H9 (cell line): ENCODE data around the gene CRY2. TPM values are rescaled to one million over a fixed set of nuclear protein-coding genes. Genes with fewer than 3 reads are reported as not detected.

Source experiments
- DNase-seq: peaks from one replicate; pipeline ENCODE4 v3.0.0-alpha.2; 2017
- H2AFZ ChIP-seq: one replicate; pipeline ENCODE4 v1.6.1; 2013; ENCODE audit warnings: mild to moderate bottlenecking, low read length, control low read depth, moderate library complexity
- H2AK5ac ChIP-seq: 2 replicates; pipeline ENCODE4 v1.6.1; 2013; ENCODE audit warnings: low read length, control low read depth, mixed read lengths; ENCODE audit not compliant: insufficient read length
- H2BK120ac ChIP-seq: one replicate; pipeline ENCODE4 v1.6.1; 2013; ENCODE audit warnings: low read depth, mild to moderate bottlenecking, low read length, control low read depth, inconsistent platforms; ENCODE audit not compliant: poor library complexity, severe bottlenecking
- H2BK12ac ChIP-seq: 2 replicates; pipeline ENCODE4 v1.6.1; 2013; ENCODE audit warnings: low read length, control low read depth, mixed read lengths, low read depth; ENCODE audit not compliant: insufficient read length
- H2BK15ac ChIP-seq: 2 replicates; pipeline ENCODE4 v1.6.1; 2013; ENCODE audit warnings: low read depth, low read length, control low read depth
- H2BK20ac ChIP-seq: one replicate; pipeline ENCODE4 v1.6.1; 2013; ENCODE audit warnings: low read depth, mild to moderate bottlenecking, low read length, control low read depth, inconsistent platforms; ENCODE audit not compliant: poor library complexity, severe bottlenecking
- H2BK5ac ChIP-seq: 2 replicates; pipeline ENCODE4 v1.6.1; 2013; ENCODE audit warnings: low read length, control low read depth, mixed read lengths; ENCODE audit not compliant: insufficient read length
- H3K14ac ChIP-seq: 2 replicates; pipeline ENCODE4 v1.6.1; 2013; ENCODE audit warnings: low read length, control low read depth; ENCODE audit not compliant: insufficient read depth
- H3K18ac ChIP-seq: 2 replicates; pipeline ENCODE4 v1.6.1; 2013; ENCODE audit warnings: low read depth, mild to moderate bottlenecking, mixed read lengths, low read length, control low read depth; ENCODE audit not compliant: insufficient read length
- H3K23ac ChIP-seq: 2 replicates; pipeline ENCODE4 v1.6.1; 2013; ENCODE audit warnings: low read length, control low read depth, mixed read lengths, low read depth; ENCODE audit not compliant: insufficient read length
- H3K23me2 ChIP-seq: 2 replicates; pipeline ENCODE4 v1.6.1; 2013; ENCODE audit warnings: low read depth, mild to moderate bottlenecking, mixed read lengths, low read length, control low read depth; ENCODE audit not compliant: insufficient read length, poor library complexity, severe bottlenecking
- H3K27ac ChIP-seq: 2 replicates; pipeline ENCODE4 v1.5.1; 2013; ENCODE audit warnings: low read length, control low read depth, mixed read lengths, low read depth; ENCODE audit not compliant: insufficient read length
- H3K27me3 ChIP-seq: 2 replicates; pipeline ENCODE4 v1.6.1; 2013; ENCODE audit warnings: low read length, control low read depth, inconsistent platforms; ENCODE audit not compliant: insufficient read depth
- H3K4ac ChIP-seq: 2 replicates; pipeline ENCODE4 v1.6.1; 2013; ENCODE audit warnings: low read depth, mild to moderate bottlenecking, control low read depth, inconsistent platforms, low read length, moderate library complexity
- H3K4me1 ChIP-seq: 2 replicates; pipeline ENCODE4 v1.6.1; 2013; ENCODE audit warnings: low read length, control low read depth, inconsistent platforms; ENCODE audit not compliant: insufficient read depth
- H3K4me2 ChIP-seq: 2 replicates; pipeline ENCODE4 v1.6.1; 2013; ENCODE audit warnings: low read length, control low read depth, mixed read lengths; ENCODE audit not compliant: insufficient read length, insufficient read depth
- H3K56ac ChIP-seq: 2 replicates; pipeline ENCODE4 v1.6.1; 2013; ENCODE audit warnings: low read depth, mild to moderate bottlenecking, mixed read lengths, low read length, control low read depth; ENCODE audit not compliant: insufficient read length
- H3K79me1 ChIP-seq: 2 replicates; pipeline ENCODE4 v1.6.1; 2013; ENCODE audit warnings: low read depth, mild to moderate bottlenecking, moderate library complexity, low read length, control low read depth, inconsistent platforms; ENCODE audit not compliant: insufficient read depth, poor library complexity, severe bottlenecking
- H3K79me2 ChIP-seq: 2 replicates; pipeline ENCODE4 v1.6.1; 2013; ENCODE audit warnings: low read length, control low read depth, inconsistent platforms; ENCODE audit not compliant: insufficient read depth
- H3K9ac ChIP-seq: 2 replicates; pipeline ENCODE4 v1.6.1; 2013; ENCODE audit warnings: low read length, control low read depth, mixed read lengths; ENCODE audit not compliant: insufficient read length; ENCODE audit errors: extremely low read depth
- H3K9me3 ChIP-seq: one replicate; pipeline ENCODE4 v1.6.1; 2013; ENCODE audit warnings: low read depth, low read length, inconsistent platforms; ENCODE audit not compliant: control insufficient read depth
- H3T11ph ChIP-seq: one replicate; pipeline ENCODE4 v1.6.1; 2013; ENCODE audit warnings: mild to moderate bottlenecking, low read length, control low read depth, inconsistent platforms
- H4K20me1 ChIP-seq: one replicate; pipeline ENCODE4 v1.6.1; 2013; ENCODE audit not compliant: control insufficient read depth, insufficient read length, insufficient read depth
- H4K5ac ChIP-seq: 2 replicates; pipeline ENCODE4 v1.6.1; 2013; ENCODE audit warnings: low read depth, mild to moderate bottlenecking, mixed read lengths, low read length, control low read depth; ENCODE audit not compliant: insufficient read length
- H4K8ac ChIP-seq: replicated peaks from 2 replicates; pipeline ENCODE4 v1.6.1; 2013; ENCODE audit warnings: low read length, control low read depth, mixed read lengths, low read depth; ENCODE audit not compliant: insufficient read length
- H4K91ac ChIP-seq: 2 replicates; pipeline ENCODE4 v1.6.1; 2013; ENCODE audit warnings: low read depth, mild to moderate bottlenecking, moderate library complexity, mixed read lengths, low read length, control low read depth; ENCODE audit not compliant: insufficient read length
- H3K27ac Mint-ChIP-seq, 3 experiments: 2 replicates in 2 of 3; 3 replicates in 1 of 3; pipeline ENCODE4 v1.8.0; 2020 to 2021; ENCODE audit warnings: mixed read lengths in 3 of 3, mild to moderate bottlenecking in 1 of 3, moderate library complexity in 1 of 3
- H3K27me3 Mint-ChIP-seq: 2 replicates; pipeline ENCODE4 v1.8.0; 2021; ENCODE audit warnings: low read depth, mild to moderate bottlenecking, moderate library complexity, mixed read lengths
- H3K36me3 Mint-ChIP-seq, 3 experiments: 2 replicates in 2 of 3; 3 replicates in 1 of 3; pipeline ENCODE4 v1.8.0; 2020 to 2021; ENCODE audit warnings: low read depth in 3 of 3, mixed read lengths in 3 of 3; ENCODE audit not compliant: insufficient read depth in 1 of 3
- H3K4me1 Mint-ChIP-seq, 2 experiments: 2 replicates each; pipeline ENCODE4 v1.8.0; 2020; ENCODE audit warnings: mixed read lengths in 2 of 2
- H3K4me3 Mint-ChIP-seq, 2 experiments: 2 replicates in 1 of 2; 3 replicates in 1 of 2; pipeline ENCODE4 v1.8.0; 2020 to 2021; ENCODE audit warnings: mild to moderate bottlenecking in 2 of 2, mixed read lengths in 2 of 2, moderate library complexity in 1 of 2
- H3K9me3 Mint-ChIP-seq, 2 experiments: 2 replicates in 1 of 2; 3 replicates in 1 of 2; pipeline ENCODE4 v1.8.0; 2020; ENCODE audit warnings: mild to moderate bottlenecking in 2 of 2, mixed read lengths in 2 of 2, moderate library complexity in 1 of 2
- CTCF ChIP-seq: fragments of 200-600 bp; sonication (generic); conservative IDR thresholded peaks from 3 replicates; pipeline ENCODE4 v1.8.0; 2021; ENCODE audit warnings: antibody characterized with exemption, mild to moderate bottlenecking
- WGBS: extraction: QIAGEN DNeasy Blood & Tissue Kit; methylation state at CpG from one replicate; pipeline ENCODE4 v1.1.7; 2013; ENCODE audit warnings: missing lambda C conversion rate, low lambda C conversion rate, mixed read lengths; ENCODE audit not compliant: insufficient read length; ENCODE audit errors: extremely low coverage; 5-methylcytosine and 5-hydroxymethylcytosine counted together
- total RNA-seq: library from RNA; stranded (reverse); gene quantifications from 2 replicates; pipeline ENCODE4 v1.2.1, GENCODE V29; 2021

Gene CRY2
- total RNA-seq, 1 experiment from 2014 or later = 14.4 TPM

- Mint-ChIP-seq H3K9me3 (peaks cover 0 to 3% of the 10 kb centered on the region in 2 experiments; a peak in 2 of 5 replicates), H3K4me1 (peaks cover 16 to 23% of the 10 kb centered on the region in 2 experiments), H3K27me3 (peaks cover 38% of the 10 kb centered on the region), H3K27ac (no peak overlapping the region), H3K4me3 (peak overlapping the region in 1 of 2 experiments; percentile 88; a peak in 1 of 5 replicates), H3K36me3 (no peaks in the 10 kb centered on the region; a peak in 1 of 7 replicates)
- H2BK5ac ChIP-seq = no peak overlapping the region
- H3K9ac ChIP-seq = no peak overlapping the region
- no peak overlapping the region for H4K91ac ChIP-seq
- H3K23me2 ChIP-seq = peaks cover 6% of the 10 kb centered on the region
- H3K9me3 ChIP-seq = no peaks in the 10 kb centered on the region
- no peak overlapping the region for H2AFZ ChIP-seq
- H3K4me2 ChIP-seq = no peak overlapping the region
- no peaks in the 10 kb centered on the region for H4K20me1 ChIP-seq
- no peaks in the 10 kb centered on the region for H3K79me1 ChIP-seq
- no peak overlapping the region for H3K23ac ChIP-seq
- no peak overlapping the region for H3T11ph ChIP-seq
- H2BK20ac ChIP-seq = no peak overlapping the region
- no peak overlapping the region for H2BK12ac ChIP-seq
- no peak overlapping the region for H4K5ac ChIP-seq
- peaks cover 2% of the 10 kb centered on the region; the same call in 1 of the 2 replicates for H3K4me1 ChIP-seq
- H3K56ac ChIP-seq = no peak overlapping the region
- H3K79me2 ChIP-seq = no peaks in the 10 kb centered on the region
- no peak overlapping the region for H4K8ac ChIP-seq
- H3K18ac ChIP-seq = no peak overlapping the region
- H3K27ac ChIP-seq = no peak overlapping the region
- WGBS = no CpG with 5 or more reads among the region's 4 CpGs
- no peak overlapping the region for H3K14ac ChIP-seq
- peaks cover 7% of the 10 kb centered on the region; the same call in 1 of the 2 replicates for H3K27me3 ChIP-seq
- no peak overlapping the region for H2BK120ac ChIP-seq
- H3K4ac ChIP-seq = no peak overlapping the region
- no peak for TF ChIP-seq CTCF
- H2AK5ac ChIP-seq = no peak overlapping the region
- no peak overlapping the region for H2BK15ac ChIP-seq
- no peak for DNase-seq
Measured at GRCh38 chr11:45846174-45846675, 1.1 kb upstream of the CRY2 start.
